ENCODE data around the gene ADAMTSL1. TPM values are rescaled to one million over a fixed set of nuclear protein-coding genes. Genes with fewer than 3 reads are reported as not detected.

Gene ADAMTSL1
- total RNA-seq, 6 experiments from 2014 or later = 0.73 to 2.1 (median 0.89) TPM

DNA sequence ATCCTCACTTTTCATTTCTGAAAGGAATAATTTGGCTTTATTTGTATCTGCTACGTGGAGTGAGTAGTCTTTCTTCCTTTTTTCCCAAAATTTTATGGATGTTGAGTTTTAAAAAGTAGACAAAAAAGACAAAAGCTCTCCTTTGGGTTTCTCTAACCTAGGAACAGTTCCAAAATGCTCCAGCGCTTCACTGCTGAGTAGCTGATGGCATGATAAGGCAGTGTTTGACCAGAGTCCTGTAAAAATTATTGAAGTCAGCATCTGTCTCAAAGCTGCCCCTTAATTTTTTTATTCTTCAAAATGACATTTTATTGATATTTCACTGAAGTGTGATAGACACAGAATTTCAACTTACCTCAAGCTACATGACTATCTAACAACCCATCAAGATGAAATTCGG, 219.0 kb downstream of the ADAMTSL1 start:
- 61% methylated on average over 3 of the region's 3 CpGs for WGBS (ENCODE audit: insufficient coverage, low coverage, low lambda C conversion rate, missing lambda C conversion rate)
- Histone ChIP-seq H3K27me3 (no peaks in the 10 kb centered on the region), H3K4me1 (no peaks in the 10 kb centered on the region), H3K27ac (no peak overlapping the region), H3K36me3 (no peaks in the 10 kb centered on the region), H3K9me3 (no peaks in the 10 kb centered on the region), H3K4me3 (no peak overlapping the region)
- intact Hi-C loops (cut with DNase I) = no loop called here
- DNase-seq (no peak), ATAC-seq (no peak)
- TF ChIP-seq POLR2A (IDR thresholded peaks at IDR 0.05) = no peak
- TF ChIP-seq, protein P1, sequence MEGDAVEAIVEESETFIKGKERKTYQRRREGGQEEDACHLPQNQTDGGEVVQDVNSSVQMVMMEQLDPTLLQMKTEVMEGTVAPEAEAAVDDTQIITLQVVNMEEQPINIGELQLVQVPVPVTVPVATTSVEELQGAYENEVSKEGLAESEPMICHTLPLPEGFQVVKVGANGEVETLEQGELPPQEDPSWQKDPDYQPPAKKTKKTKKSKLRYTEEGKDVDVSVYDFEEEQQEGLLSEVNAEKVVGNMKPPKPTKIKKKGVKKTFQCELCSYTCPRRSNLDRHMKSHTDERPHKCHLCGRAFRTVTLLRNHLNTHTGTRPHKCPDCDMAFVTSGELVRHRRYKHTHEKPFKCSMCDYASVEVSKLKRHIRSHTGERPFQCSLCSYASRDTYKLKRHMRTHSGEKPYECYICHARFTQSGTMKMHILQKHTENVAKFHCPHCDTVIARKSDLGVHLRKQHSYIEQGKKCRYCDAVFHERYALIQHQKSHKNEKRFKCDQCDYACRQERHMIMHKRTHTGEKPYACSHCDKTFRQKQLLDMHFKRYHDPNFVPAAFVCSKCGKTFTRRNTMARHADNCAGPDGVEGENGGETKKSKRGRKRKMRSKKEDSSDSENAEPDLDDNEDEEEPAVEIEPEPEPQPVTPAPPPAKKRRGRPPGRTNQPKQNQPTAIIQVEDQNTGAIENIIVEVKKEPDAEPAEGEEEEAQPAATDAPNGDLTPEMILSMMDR (IDR thresholded peaks at IDR 0.05) = no peak

GRCh38 chr9:18694959-18695668, 221.2 kb downstream of the ADAMTSL1 start:
- H3K4me1 ChIP-seq = no peaks in the 10 kb centered on the region
- H3K27me3 ChIP-seq = no peaks in the 10 kb centered on the region
- H3K36me3 ChIP-seq = no peaks in the 10 kb centered on the region
- H3K9me3 ChIP-seq = no peaks in the 10 kb centered on the region
- TF ChIP-seq, protein P1 (IDR thresholded peaks at IDR 0.05) = no peak
- no peak for TF ChIP-seq POLR2A (IDR thresholded peaks at IDR 0.05)
- intact Hi-C loops (cut with DNase I) = no loop called here
- no peak overlapping the region for H3K27ac ChIP-seq
- DNase-seq (no peak), ATAC-seq (no peak)
- H3K4me3 ChIP-seq = no peak overlapping the region

DNA sequence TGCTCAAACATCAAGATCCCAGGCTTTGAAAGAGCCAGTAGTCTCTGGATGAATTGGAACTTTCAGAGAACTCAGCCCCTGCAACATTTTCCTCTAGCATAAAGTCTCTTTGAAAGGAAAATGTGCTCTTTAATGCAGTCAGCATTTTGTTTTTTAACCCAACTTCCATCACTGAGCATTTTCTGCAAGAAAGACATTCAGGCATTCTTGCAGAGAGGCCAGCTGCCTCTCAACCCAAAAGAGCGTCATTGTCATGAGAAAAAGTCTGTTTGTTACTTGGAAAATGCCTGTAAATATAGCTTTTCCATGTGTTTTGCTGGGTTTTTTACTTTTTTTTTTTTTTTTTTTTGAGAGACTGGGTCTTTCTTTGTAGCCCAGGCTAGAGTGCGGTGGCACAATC, 225.0 kb downstream of the ADAMTSL1 start:
- Histone ChIP-seq H3K9me3 (no peaks in the 10 kb centered on the region), H3K4me3 (no peak overlapping the region), H3K27ac (no peak overlapping the region), H3K27me3 (no peaks in the 10 kb centered on the region), H3K36me3 (no peaks in the 10 kb centered on the region), H3K4me1 (no peaks in the 10 kb centered on the region)
- TF ChIP-seq, protein P1 (IDR thresholded peaks at IDR 0.05) = no peak
- no peak for TF ChIP-seq POLR2A (IDR thresholded peaks at IDR 0.05)
- intact Hi-C loops (cut with DNase I) = no loop called here
- ATAC-seq = no peak
- 84% methylated on average over 2 of the region's 2 CpGs for WGBS (ENCODE audit: insufficient coverage, low coverage, low lambda C conversion rate, missing lambda C conversion rate)
- DNase-seq = no peak

DNA sequence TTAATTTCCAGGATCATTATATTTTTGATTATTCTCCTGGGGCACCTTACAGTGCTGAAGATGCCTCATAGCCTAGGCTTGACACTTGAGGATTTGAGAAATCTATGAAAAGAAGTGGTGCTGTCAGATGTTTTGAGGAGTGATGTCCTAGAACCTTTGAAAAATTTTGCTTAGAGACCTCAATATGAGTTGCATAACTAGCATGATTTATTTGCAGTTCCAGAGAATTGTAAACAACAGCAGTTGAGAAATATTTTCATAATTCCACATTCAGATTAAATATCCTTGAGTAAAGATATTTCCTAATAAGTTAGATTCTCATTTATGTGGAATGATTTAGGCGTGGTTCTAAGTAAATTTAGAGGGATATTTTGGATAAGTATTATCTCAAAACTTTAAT, 225.8 kb downstream of the ADAMTSL1 start:
- Histone ChIP-seq H3K4me1 (no peaks in the 10 kb centered on the region), H3K4me3 (no peak overlapping the region), H3K27me3 (no peaks in the 10 kb centered on the region), H3K9me3 (no peaks in the 10 kb centered on the region), H3K36me3 (no peaks in the 10 kb centered on the region), H3K27ac (no peak overlapping the region)
- peak in 1 of 4 donors; percentile 20 for ATAC-seq
- TF ChIP-seq POLR2A (IDR thresholded peaks at IDR 0.05) = no peak
- TF ChIP-seq, protein P1 (IDR thresholded peaks at IDR 0.05) = no peak
- WGBS (ENCODE audit: insufficient coverage, low coverage, low lambda C conversion rate, missing lambda C conversion rate) = 7% methylated on average over 1 of the region's 1 CpG
- intact Hi-C loops (cut with DNase I) = no loop called here
- DNase-seq = no peak

DNA sequence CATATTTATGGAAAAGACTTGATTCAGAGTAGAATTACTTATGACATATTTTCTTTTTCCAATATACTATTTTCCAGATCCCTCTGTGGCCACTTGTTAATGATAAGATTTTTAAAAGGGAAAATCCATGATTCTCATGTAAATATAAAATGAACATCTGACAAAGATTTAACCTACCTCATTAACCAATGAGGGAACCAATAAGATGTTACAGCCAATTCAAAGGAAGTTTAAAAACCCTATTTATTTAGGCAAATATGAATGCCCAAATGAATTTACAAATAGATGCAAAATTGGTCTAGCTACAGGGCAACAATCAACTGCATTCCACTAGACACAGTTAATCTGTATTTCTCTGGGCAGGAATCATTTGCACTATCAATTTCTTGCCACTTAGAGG, 226.8 kb downstream of the ADAMTSL1 start:
- DNase-seq = no peak
- H3K9me3 ChIP-seq = no peaks in the 10 kb centered on the region
- no peak for TF ChIP-seq POLR2A (IDR thresholded peaks at IDR 0.05)
- TF ChIP-seq, protein P1 (IDR thresholded peaks at IDR 0.05) = no peak
- H3K4me3 ChIP-seq = no peak overlapping the region
- H3K4me1 ChIP-seq = no peaks in the 10 kb centered on the region
- no peak for ATAC-seq
- intact Hi-C loops (cut with DNase I) = no loop called here
- no peak overlapping the region for H3K27ac ChIP-seq
- no peaks in the 10 kb centered on the region for H3K36me3 ChIP-seq
- H3K27me3 ChIP-seq = no peaks in the 10 kb centered on the region

All from right lobe of liver (tissue), 6 donors.